HG02884 (cell line): ENCODE data around the gene PLCD1.
"Not testable (repeated sequence)": the region's sequence is repeated elsewhere in the genome, so short reads cannot be mapped to it uniquely, and the experiment has no call there.

Source experiments
- ATAC-seq: cut with Tn5 transposase; IDR thresholded peaks from one replicate; pipeline ENCODE4 v1.9.1; 2021; ENCODE audit warnings: mild to moderate bottlenecking, moderate library complexity; ENCODE audit not compliant: unreplicated experiment

The PLCD1 gene

GRCh38 chr3:38038447-38038911, 9.0 kb upstream of the PLCD1 start:
- ATAC-seq, result no peak

GRCh38 chr3:38036906-38037305, 7.5 kb upstream of the PLCD1 start:
- no peak for ATAC-seq

- ATAC-seq, result no peak
Measured at GRCh38 chr3:38036286-38036685, 6.8 kb upstream of the PLCD1 start.

GRCh38 chr3:38034335-38034734, 4.9 kb upstream of the PLCD1 start:
- ATAC-seq, result not testable (repeated sequence)

GRCh38 chr3:38033586-38033985, 4.1 kb upstream of the PLCD1 start:
- not testable (repeated sequence) for ATAC-seq

GRCh38 chr3:38032328-38032865, 3.0 kb upstream of the PLCD1 start:
- no peak for ATAC-seq

- no peak for ATAC-seq
Measured at GRCh38 chr3:38031022-38031994, 1.9 kb upstream of the PLCD1 start.

- no peak for ATAC-seq
Measured at GRCh38 chr3:38030126-38031021, 932 bp upstream of the PLCD1 start.

GRCh38 chr3:38028621-38029361, 651 bp downstream of the PLCD1 start:
- ATAC-seq, result no peak

- ATAC-seq, result no peak
Measured at GRCh38 chr3:38027466-38028465, 1.7 kb downstream of the PLCD1 start.

GRCh38 chr3:38026856-38027255, 2.6 kb downstream of the PLCD1 start:
- ATAC-seq, result no peak

- no peak for ATAC-seq
Measured at GRCh38 chr3:38022896-38023709, 6.3 kb downstream of the PLCD1 start.

- ATAC-seq, result no peak
Measured at GRCh38 chr3:38022301-38022700, 7.1 kb downstream of the PLCD1 start.

- no peak for ATAC-seq
Measured at GRCh38 chr3:38021196-38021595, 8.2 kb downstream of the PLCD1 start.

GRCh38 chr3:38020342-38020726, 9.1 kb downstream of the PLCD1 start:
- no peak for ATAC-seq

- ATAC-seq, result no peak
Measured at GRCh38 chr3:38019658-38020341, 9.6 kb downstream of the PLCD1 start.

GRCh38 chr3:38018296-38019266, 10.9 kb downstream of the PLCD1 start:
- ATAC-seq, result no peak
